Effector memory CD4-positive, alpha-beta T cell (primary cell): ENCODE results near the gene ZBTB20.
A peak's percentile ranks its signal among the peaks of the same experiment; 100 is the strongest.
"Not testable (repeated sequence)": the region's sequence is repeated elsewhere in the genome, so short reads cannot be mapped to it uniquely, and the experiment has no call there.

Experiments
- DNase-seq, 3 donors: peaks; one replicate each; pipeline ENCODE4 v3.0.0-alpha.2; 2020
- H3K27ac ChIP-seq: 2 replicates; pipeline ENCODE4 v1.7.0; 2013; ENCODE audit warnings: mild to moderate bottlenecking, low read length, moderate library complexity; ENCODE audit not compliant: insufficient read depth, poor library complexity, severe bottlenecking
- H3K27me3 ChIP-seq: replicated peaks from 2 replicates; pipeline ENCODE4 v1.7.0; 2013; ENCODE audit warnings: mild to moderate bottlenecking, low read length; ENCODE audit not compliant: insufficient read depth, control insufficient read depth, poor library complexity, severe bottlenecking
- H3K36me3 ChIP-seq: 2 replicates; pipeline ENCODE4 v1.7.0; 2013; ENCODE audit warnings: mild to moderate bottlenecking, low read length, moderate library complexity; ENCODE audit not compliant: control insufficient read depth, insufficient read depth
- H3K4me1 ChIP-seq: 2 replicates; pipeline ENCODE4 v1.7.0; 2013; ENCODE audit warnings: low read length, mild to moderate bottlenecking; ENCODE audit not compliant: control insufficient read depth, insufficient read depth, poor library complexity, severe bottlenecking
- H3K4me3 ChIP-seq: 2 replicates; pipeline ENCODE4 v1.7.0; 2013; ENCODE audit warnings: low read length, low read depth, mild to moderate bottlenecking; ENCODE audit not compliant: insufficient read depth, poor library complexity, severe bottlenecking
- H3K9me3 ChIP-seq: 2 replicates; pipeline ENCODE4 v1.7.0; 2013; ENCODE audit warnings: mild to moderate bottlenecking, low read length, moderate library complexity; ENCODE audit not compliant: control insufficient read depth
- total RNA-seq, 3 donors: gene quantifications; one replicate each; lab custom pipeline; 2026; lab: John Stamatoyannopoulos, UW

Gene ZBTB20
- total RNA-seq: 68.2 to 85.4 (median 69.9) reads per million in 3 donors

- Histone ChIP-seq H3K4me1 (peaks cover 7% of the 10 kb centered on the region), H3K9me3 (no peaks in the 10 kb centered on the region), H3K27ac (peak within 1 kb of the TSS; percentile 97), H3K4me3 (peak within 1 kb of the TSS; percentile 84), H3K27me3 (no peaks in the 10 kb centered on the region), H3K36me3 (no peaks in the 10 kb centered on the region)
- peak in 2 of 3 donors; percentile 47 to 61 for DNase-seq
Measured at GRCh38 chr3:115146418-115147328, at the start of gene ZBTB20. TSS of gene ZBTB20 (minus strand) at chr3:115147288.

- Histone ChIP-seq H3K27ac (no peak overlapping the region), H3K4me1 (no peaks in the 10 kb centered on the region), H3K9me3 (no peaks in the 10 kb centered on the region), H3K36me3 (no peaks in the 10 kb centered on the region), H3K4me3 (no peak overlapping the region), H3K27me3 (no peaks in the 10 kb centered on the region)
- DNase-seq: no peak
Measured at GRCh38 chr3:115194476-115194875, 47.4 kb upstream of the ZBTB20 start.

- no peak for DNase-seq
- no peak overlapping the region for H3K27ac ChIP-seq
- H3K36me3 ChIP-seq: no peaks in the 10 kb centered on the region
- no peaks in the 10 kb centered on the region for H3K4me1 ChIP-seq
- H3K4me3 ChIP-seq: no peak overlapping the region
- H3K9me3 ChIP-seq: no peaks in the 10 kb centered on the region
- H3K27me3 ChIP-seq: no peaks in the 10 kb centered on the region
Measured at GRCh38 chr3:115190747-115191146, 43.7 kb upstream of the ZBTB20 start.

- no peaks in the 10 kb centered on the region for H3K27me3 ChIP-seq
- no peak overlapping the region for H3K4me3 ChIP-seq
- no peak for DNase-seq
- H3K36me3 ChIP-seq: no peaks in the 10 kb centered on the region
- H3K4me1 ChIP-seq: no peaks in the 10 kb centered on the region
- no peaks in the 10 kb centered on the region for H3K9me3 ChIP-seq
- H3K27ac ChIP-seq: no peak overlapping the region
Measured at GRCh38 chr3:115187149-115187757, 40.2 kb upstream of the ZBTB20 start.

- Histone ChIP-seq H3K4me1 (no peaks in the 10 kb centered on the region), H3K27ac (no peak overlapping the region), H3K4me3 (no peak overlapping the region), H3K9me3 (no peaks in the 10 kb centered on the region), H3K27me3 (no peaks in the 10 kb centered on the region), H3K36me3 (no peaks in the 10 kb centered on the region)
- DNase-seq: no peak
Measured at GRCh38 chr3:115186351-115187148, 39.5 kb upstream of the ZBTB20 start.

- H3K36me3 ChIP-seq, H3K4me1 ChIP-seq, DNase-seq, H3K27me3 ChIP-seq, H3K9me3 ChIP-seq, H3K27ac ChIP-seq, H3K4me3 ChIP-seq: not testable (repeated sequence)
Measured at GRCh38 chr3:115184859-115185572, 37.9 kb upstream of the ZBTB20 start.

- H3K27me3 ChIP-seq, H3K4me3 ChIP-seq, H3K9me3 ChIP-seq, H3K36me3 ChIP-seq, H3K4me1 ChIP-seq, H3K27ac ChIP-seq, DNase-seq: not testable (repeated sequence)
Measured at GRCh38 chr3:115178930-115179329, 31.8 kb upstream of the ZBTB20 start.

GRCh38 chr3:115169808-115170207, 22.7 kb upstream of the ZBTB20 start:
- Histone ChIP-seq H3K4me1 (peaks cover 13% of the 10 kb centered on the region), H3K36me3 (no peaks in the 10 kb centered on the region), H3K27ac (no peak overlapping the region), H3K9me3 (no peaks in the 10 kb centered on the region), H3K4me3 (no peak overlapping the region), H3K27me3 (no peaks in the 10 kb centered on the region)
- DNase-seq: no peak

GRCh38 chr3:115165701-115166100, 18.6 kb upstream of the ZBTB20 start:
- no peaks in the 10 kb centered on the region for H3K36me3 ChIP-seq
- peaks cover 28% of the 10 kb centered on the region for H3K4me1 ChIP-seq
- no peaks in the 10 kb centered on the region for H3K27me3 ChIP-seq
- H3K27ac ChIP-seq: peak overlapping the region; percentile 62
- no peak overlapping the region for H3K4me3 ChIP-seq
- no peak for DNase-seq
- no peaks in the 10 kb centered on the region for H3K9me3 ChIP-seq
